CD4-positive, alpha-beta T cell (primary cell): ENCODE data around the gene TOPORS. TPM values are rescaled to one million over a fixed set of nuclear protein-coding genes. Genes with fewer than 3 reads are reported as not detected.

Experiments
- ATAC-seq: fragments of 200-7000 bp; cut with Tn5 transposase; one replicate; pipeline ENCODE4 v1.10.0; 2022; ENCODE audit warnings: mild to moderate bottlenecking; ENCODE audit not compliant: poor library complexity
- CTCF ChIA-PET: fragments of 350-600 bp; sonication (Branson Sonifier 250); formaldehyde crosslinking; loops from one replicate; lab custom pipeline; 2021; ENCODE audit warnings: antibody characterized with exemption, inconsistent platforms; lab: Charles Lee
- POLR2A ChIA-PET: fragments of 350-600 bp; sonication (Branson Sonifier 250); formaldehyde crosslinking; loops from one replicate; lab custom pipeline; 2021; ENCODE audit warnings: antibody characterized with exemption, inconsistent platforms; lab: Charles Lee
- DNase-seq, 14 experiments: peaks; one replicate each; pipeline ENCODE4 v3.0.0-alpha.2; 2013 to 2020; ENCODE audit warnings: mixed read lengths in 2 of 14
- H3K27ac ChIP-seq, 2 donors: one replicate each; pipeline versions ENCODE4 v1.5.1 to v1.7.0; 2013; ENCODE audit warnings: low read length in 2 of 2, low read depth in 1 of 2, mild to moderate bottlenecking in 1 of 2
- H3K27me3 ChIP-seq, 2 experiments: 1 replicate in 1 of 2; 2 replicates in 1 of 2; pipeline versions ENCODE4 v1.6.1 to v1.7.0; 2013; ENCODE audit warnings: low read length in 2 of 2, control low read depth in 1 of 2, mild to moderate bottlenecking in 1 of 2, moderate library complexity in 1 of 2; ENCODE audit not compliant: insufficient read depth in 2 of 2, control insufficient read depth in 1 of 2
- H3K36me3 ChIP-seq: one replicate; pipeline ENCODE4 v1.6.1; 2013; ENCODE audit warnings: low read length, control low read depth; ENCODE audit not compliant: insufficient read depth
- H3K4me1 ChIP-seq: one replicate; pipeline ENCODE4 v1.6.1; 2013; ENCODE audit warnings: low read length, control low read depth; ENCODE audit not compliant: insufficient read depth
- H3K4me3 ChIP-seq: one replicate; pipeline ENCODE4 v1.5.1; 2013; ENCODE audit warnings: mild to moderate bottlenecking, low read length, moderate library complexity
- H3K9me3 ChIP-seq, 2 experiments: 1 replicate in 1 of 2; 2 replicates in 1 of 2; pipeline versions ENCODE4 v1.6.1 to v1.7.0; 2013; ENCODE audit warnings: low read length in 2 of 2, mild to moderate bottlenecking in 2 of 2, control low read depth in 1 of 2, moderate library complexity in 1 of 2; ENCODE audit not compliant: control insufficient read depth in 1 of 2, insufficient read depth in 1 of 2
- H3K27ac Mint-ChIP-seq: one replicate; pipeline ENCODE4 v1.8.0; 2020; ENCODE audit warnings: mixed read lengths
- H3K27me3 Mint-ChIP-seq: one replicate; pipeline ENCODE4 v1.8.0; 2021; ENCODE audit warnings: mixed read lengths
- H3K36me3 Mint-ChIP-seq: one replicate; pipeline ENCODE4 v1.8.0; 2021; ENCODE audit warnings: low read depth, mixed read lengths
- H3K4me1 Mint-ChIP-seq: one replicate; pipeline ENCODE4 v1.8.0; 2021; ENCODE audit warnings: low read depth, mixed read lengths
- H3K4me3 Mint-ChIP-seq: one replicate; pipeline ENCODE4 v1.8.0; 2020; ENCODE audit warnings: mild to moderate bottlenecking, mixed read lengths
- H3K9me3 Mint-ChIP-seq: one replicate; pipeline ENCODE4 v1.8.0; 2020; ENCODE audit warnings: mixed read lengths
- CTCF ChIP-seq: fragments of 200-600 bp; IDR thresholded peaks from one replicate; pipeline ENCODE4 v1.8.0; 2022; ENCODE audit warnings: antibody characterized with exemption, mild to moderate bottlenecking
- intact Hi-C, 2 experiments: fragments of 100-400 bp; cut with DNase I in 1 of 2; cut with micrococcal nuclease in 1 of 2; formaldehyde crosslinking; loops; one replicate each; pipeline versions ENCODE4 v1.15.1 to v1.9.0; 2023 to 2025; cut with DNase I, micrococcal nuclease
- total RNA-seq, 174 experiments: library from RNA in 2 of 174; stranded (reverse) in 2 of 174; gene quantifications; one replicate each; pipeline ENCODE4 v1.2.3 and lab custom pipeline; 2021 to 2026

TOPORS gene
- total RNA-seq, 2 experiments from 2014 or later: 40.8 to 41.8 TPM

GRCh38 chr9:32579706-32580331 is 27.4 kb upstream of the TOPORS start:
- intact Hi-C loops: loop anchor here (1.0 to 10.0 kb wide), 4 partner anchors 201 to 705 kb away; no protein-coding TSS in a partner anchor
- ChIA-PET POLR2A (interaction anchor here (1.5 to 3.9 kb wide), 3 partner anchors 54 to 201 kb away, joined by 4 to 40 read pairs (median 5); partner anchors contain the start of genes ACO1 and RIGI), CTCF (interaction anchor here (0.7 to 12.1 kb wide), 13 partner anchors 9 to 389 kb away, joined by 3 to 206 read pairs (median 3); partner anchors contain the start of gene ACO1)
- H3K27me3 ChIP-seq: no peaks in the 10 kb centered on the region
- peak; percentile 68 to 88 (median 77) for DNase-seq
- Mint-ChIP-seq H3K9me3 (no peaks in the 10 kb centered on the region), H3K4me3 (no peak overlapping the region), H3K4me1 (no peaks in the 10 kb centered on the region), H3K27ac (no peak overlapping the region), H3K36me3 (no peaks in the 10 kb centered on the region), H3K27me3 (peaks cover 34% of the 10 kb centered on the region)
- H3K9me3 ChIP-seq: no peaks in the 10 kb centered on the region
- peak; percentile 98 for TF ChIP-seq CTCF
- no peak overlapping the region for H3K4me3 ChIP-seq
- H3K36me3 ChIP-seq: no peaks in the 10 kb centered on the region
- ATAC-seq: peak; percentile 69
- H3K4me1 ChIP-seq: no peaks in the 10 kb centered on the region
- no peak overlapping the region for H3K27ac ChIP-seq

GRCh38 chr9:32578976-32579375 is 26.6 kb upstream of the TOPORS start:
- no peak for TF ChIP-seq CTCF
- no peaks in the 10 kb centered on the region for H3K4me1 ChIP-seq
- CTCF ChIA-PET: interaction anchor here (1.0 to 12.1 kb wide), 8 partner anchors 16 to 390 kb away, joined by 3 to 206 read pairs (median 3); no protein-coding TSS in a partner anchor
- H3K36me3 ChIP-seq: no peaks in the 10 kb centered on the region
- no peaks in the 10 kb centered on the region for H3K9me3 ChIP-seq
- Mint-ChIP-seq H3K4me3 (no peak overlapping the region), H3K4me1 (peaks cover 2% of the 10 kb centered on the region), H3K27ac (no peak overlapping the region), H3K9me3 (no peaks in the 10 kb centered on the region), H3K27me3 (peaks cover 30% of the 10 kb centered on the region), H3K36me3 (no peaks in the 10 kb centered on the region)
- intact Hi-C loops: loop anchor here (1.0 to 10.0 kb wide), 2 partner anchors 200 to 706 kb away; no protein-coding TSS in a partner anchor
- H3K4me3 ChIP-seq: no peak overlapping the region
- DNase-seq (no peak), ATAC-seq (no peak)
- no peaks in the 10 kb centered on the region for H3K27me3 ChIP-seq
- H3K27ac ChIP-seq: no peak overlapping the region
- POLR2A ChIA-PET: interaction anchor here (1.5 to 3.9 kb wide), 3 partner anchors 53 to 200 kb away, joined by 4 to 40 read pairs (median 5); partner anchors contain the start of genes ACO1 and RIGI

GRCh38 chr9:32577316-32577715 is 24.9 kb upstream of the TOPORS start:
- H3K4me3 Mint-ChIP-seq: no peak overlapping the region
- TF ChIP-seq CTCF: no peak
- no peaks in the 10 kb centered on the region for H3K9me3 ChIP-seq
- H3K4me1 Mint-ChIP-seq: peaks cover 17% of the 10 kb centered on the region
- intact Hi-C loops: loop anchor here in 1 of 2 experiments (1.0 to 10.0 kb wide), 2 partner anchors 198 to 707 kb away; no protein-coding TSS in a partner anchor
- peaks cover 5% of the 10 kb centered on the region for H3K4me1 ChIP-seq
- DNase-seq (no peak), ATAC-seq (no peak)
- peaks cover 6% of the 10 kb centered on the region for H3K36me3 Mint-ChIP-seq
- CTCF ChIA-PET: interaction anchor here (12.1 kb wide), 1 partner anchor 199 kb away, joined by 206 read pairs; no protein-coding TSS in a partner anchor
- no peaks in the 10 kb centered on the region for H3K36me3 ChIP-seq
- H3K27ac Mint-ChIP-seq: no peak overlapping the region
- H3K27ac ChIP-seq: no peak overlapping the region
- H3K27me3 ChIP-seq: no peaks in the 10 kb centered on the region
- no peaks in the 10 kb centered on the region for H3K9me3 Mint-ChIP-seq
- H3K4me3 ChIP-seq: no peak overlapping the region
- peaks cover 26% of the 10 kb centered on the region for H3K27me3 Mint-ChIP-seq
- POLR2A ChIA-PET: no interaction called here
